GM12878 (cell line): ENCODE data around the gene TTYH1. TPM values are rescaled to one million over a fixed set of nuclear protein-coding genes. Genes with fewer than 3 reads are reported as not detected.
A peak's percentile ranks its signal among the peaks of the same experiment; 100 is the strongest.

Source experiments
- BHLHE40 ChIP-seq, 2 experiments: fragments of 450-650 bp in 1 of 2; IDR thresholded peaks; 2 replicates each; pipeline ENCODE4 v1.6.1; 2011 to 2017; ENCODE audit warnings: low read depth in 2 of 2, borderline replicate concordance in 1 of 2, improper control_type of control experiment in 1 of 2, low read length in 1 of 2, mild to moderate bottlenecking in 1 of 2
- CEBPB ChIP-seq, 2 experiments: fragments of 150-350 bp in 1 of 2; IDR thresholded peaks; 2 replicates each; pipeline ENCODE4 v1.6.1; 2012 to 2014; ENCODE audit warnings: low read depth in 2 of 2, low read length in 2 of 2, borderline replicate concordance in 1 of 2, inconsistent platforms in 1 of 2
- ELK1 ChIP-seq: IDR thresholded peaks from 2 replicates; pipeline ENCODE4 v1.6.1; 2012; ENCODE audit warnings: low read depth, low read length, improper control_type of control experiment
- GABPA ChIP-seq: IDR thresholded peaks from 2 replicates; pipeline ENCODE4 v1.6.1; 2014; ENCODE audit warnings: antibody characterized with exemption, low read depth, mild to moderate bottlenecking, inconsistent platforms
- HDAC2 ChIP-seq: fragments of 200-600 bp; sonication (generic); IDR thresholded peaks from 2 replicates; pipeline ENCODE4 v1.6.1; 2017
- HDAC6 ChIP-seq: fragments of 200-600 bp; sonication (generic); IDR thresholded peaks from one replicate; pipeline ENCODE4 v1.8.0; 2017; ENCODE audit warnings: antibody characterized with exemption; ENCODE audit not compliant: unreplicated experiment
- MYC ChIP-seq: IDR thresholded peaks from 2 replicates; pipeline ENCODE4 v1.6.1; 2011; ENCODE audit warnings: mild to moderate bottlenecking, low read length, moderate library complexity, inconsistent platforms; ENCODE audit not compliant: insufficient read depth, insufficient replicate concordance, insufficient read length, severe bottlenecking
- NR2C1 ChIP-seq: fragments of 450-650 bp; IDR thresholded peaks from 2 replicates; pipeline ENCODE4 v1.6.1; 2017; ENCODE audit warnings: antibody characterized with exemption, mild to moderate bottlenecking, moderate library complexity
- NR2C2 ChIP-seq: IDR thresholded peaks from 2 replicates; pipeline ENCODE4 v1.6.1; 2011; ENCODE audit warnings: borderline replicate concordance, low read depth; ENCODE audit not compliant: control insufficient read depth, insufficient read length
- SIN3A ChIP-seq: IDR thresholded peaks from 2 replicates; pipeline ENCODE4 v1.6.1; 2012; ENCODE audit warnings: low read depth, low read length, improper control_type of control experiment
- SMARCA5 ChIP-seq: fragments of 450-650 bp; IDR thresholded peaks from 2 replicates; pipeline ENCODE4 v1.6.1; 2017; ENCODE audit warnings: mild to moderate bottlenecking
- SRF ChIP-seq, 2 experiments: IDR thresholded peaks; 2 replicates each; pipeline ENCODE4 v1.6.1; 2011; ENCODE audit warnings: low read depth in 2 of 2, low read length in 2 of 2, mild to moderate bottlenecking in 1 of 2, moderate library complexity in 1 of 2
- STAT3 ChIP-seq: IDR thresholded peaks from 2 replicates; pipeline ENCODE4 v1.6.1; 2011; ENCODE audit warnings: low read depth, low read length, improper control_type of control experiment
- SUZ12 ChIP-seq: fragments of 200-600 bp; sonication (generic); IDR thresholded peaks from one replicate; pipeline ENCODE4 v1.6.1; 2018; ENCODE audit warnings: antibody characterized with exemption, mild to moderate bottlenecking; ENCODE audit not compliant: unreplicated experiment
- ZNF207 ChIP-seq: fragments of 450-650 bp; IDR thresholded peaks from 2 replicates; pipeline ENCODE4 v1.6.1; 2014; ENCODE audit warnings: antibody characterized with exemption, mild to moderate bottlenecking, borderline replicate concordance
- polyA plus RNA-seq, 11 experiments: library from polyadenylated mRNA; depleted of rRNA in 4 of 11; unstranded in 6 of 11; stranded (reverse) in 5 of 11; fragments of >200 nt; fragmentation: Nextera tagmentation in 4 of 11; fragmentation: Illumina TruSeq in 1 of 11; extraction: Ambion mirVana in 4 of 11; extraction: Trizol in 1 of 11; gene quantifications; 1 replicate in 1 of 11; 2 replicates in 10 of 11; pipeline versions ENCODE4 v1.2.1 to v1.2.3, GENCODE V29; 2011 to 2016; ENCODE audit warnings: inconsistent platforms in 2 of 11, missing spikeins in 2 of 11, low read depth in 1 of 11
- total RNA-seq, 4 experiments: library from RNA; depleted of rRNA in 3 of 4; stranded (reverse); fragments of >200 nt in 3 of 4; fragmentation: Illumina TruSeq in 1 of 4; extraction: Trizol in 1 of 4; gene quantifications; 2 replicates each; pipeline versions ENCODE4 v1.2.1 to v1.2.3, GENCODE V29; 2013 to 2021
- TF ChIP-seq, protein P1 (sequence below): fragments of 450-650 bp; IDR thresholded peaks from 2 replicates; pipeline ENCODE4 v1.6.1; 2016; ENCODE audit warnings: mild to moderate bottlenecking
- TF ChIP-seq, protein P2 (sequence below): fragments of 450-650 bp; IDR thresholded peaks from 2 replicates; pipeline ENCODE4 v1.6.1; 2017; ENCODE audit warnings: low read depth, mild to moderate bottlenecking, moderate library complexity
- TF ChIP-seq, protein P3 (sequence below): fragments of 450-650 bp; IDR thresholded peaks from 2 replicates; pipeline ENCODE4 v1.6.1; 2016; ENCODE audit warnings: mild to moderate bottlenecking

The TTYH1 gene
- total and polyA plus RNA-seq, 10 of the 15 experiments (the other 5 are each of a cell fraction or from before 2014, with no cell fraction given): 0.01 to 0.36 (median 0.09) TPM; not detected in 3

GRCh38 chr19:54464044-54464629, 48.9 kb downstream of the TTYH1 start (continued):
- TF ChIP-seq ELK1 (peak; percentile 56; the same call in 1 of the 2 replicates), ZNF207 (no peak), HDAC2 (no peak), BHLHE40 (IDR thresholded peaks at IDR 0.05; ENCODE audit: borderline replicate concordance in 1 of 2, low read depth in 2 of 2, low read length in 1 of 2) (peak in 1 of 2 experiments; percentile 3; a peak in 1 of 4 replicates), SIN3A (no peak), SUZ12 (no peak), SMARCA5 (0 out of 2 replicates have a peak, but pooled peaks have one; percentile 90), SRF (IDR thresholded peaks at IDR 0.05; ENCODE audit: low read depth in 2 of 2, low read length in 2 of 2) (0 out of 4 replicates have a peak, but pooled peaks of 1 of the 2 experiments have one; percentile 4), CEBPB (IDR thresholded peaks at IDR 0.05; ENCODE audit: borderline replicate concordance in 1 of 2, low read depth in 2 of 2, low read length in 2 of 2) (no peak), MYC (no peak), STAT3 (no peak), HDAC6 (no peak), NR2C1 (no peak; the same call in 1 of the 2 replicates), NR2C2 (no peak), GABPA (no peak)
- TF ChIP-seq, protein P1, sequence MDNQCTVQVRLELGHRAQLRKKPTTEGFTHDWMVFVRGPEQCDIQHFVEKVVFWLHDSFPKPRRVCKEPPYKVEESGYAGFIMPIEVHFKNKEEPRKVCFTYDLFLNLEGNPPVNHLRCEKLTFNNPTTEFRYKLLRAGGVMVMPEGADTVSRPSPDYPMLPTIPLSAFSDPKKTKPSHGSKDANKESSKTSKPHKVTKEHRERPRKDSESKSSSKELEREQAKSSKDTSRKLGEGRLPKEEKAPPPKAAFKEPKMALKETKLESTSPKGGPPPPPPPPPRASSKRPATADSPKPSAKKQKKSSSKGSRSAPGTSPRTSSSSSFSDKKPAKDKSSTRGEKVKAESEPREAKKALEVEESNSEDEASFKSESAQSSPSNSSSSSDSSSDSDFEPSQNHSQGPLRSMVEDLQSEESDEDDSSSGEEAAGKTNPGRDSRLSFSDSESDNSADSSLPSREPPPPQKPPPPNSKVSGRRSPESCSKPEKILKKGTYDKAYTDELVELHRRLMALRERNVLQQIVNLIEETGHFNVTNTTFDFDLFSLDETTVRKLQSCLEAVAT: no peak
- TF ChIP-seq, protein P2, sequence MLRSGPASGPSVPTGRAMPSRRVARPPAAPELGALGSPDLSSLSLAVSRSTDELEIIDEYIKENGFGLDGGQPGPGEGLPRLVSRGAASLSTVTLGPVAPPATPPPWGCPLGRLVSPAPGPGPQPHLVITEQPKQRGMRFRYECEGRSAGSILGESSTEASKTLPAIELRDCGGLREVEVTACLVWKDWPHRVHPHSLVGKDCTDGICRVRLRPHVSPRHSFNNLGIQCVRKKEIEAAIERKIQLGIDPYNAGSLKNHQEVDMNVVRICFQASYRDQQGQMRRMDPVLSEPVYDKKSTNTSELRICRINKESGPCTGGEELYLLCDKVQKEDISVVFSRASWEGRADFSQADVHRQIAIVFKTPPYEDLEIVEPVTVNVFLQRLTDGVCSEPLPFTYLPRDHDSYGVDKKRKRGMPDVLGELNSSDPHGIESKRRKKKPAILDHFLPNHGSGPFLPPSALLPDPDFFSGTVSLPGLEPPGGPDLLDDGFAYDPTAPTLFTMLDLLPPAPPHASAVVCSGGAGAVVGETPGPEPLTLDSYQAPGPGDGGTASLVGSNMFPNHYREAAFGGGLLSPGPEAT: no peak
- TF ChIP-seq, protein P3, sequence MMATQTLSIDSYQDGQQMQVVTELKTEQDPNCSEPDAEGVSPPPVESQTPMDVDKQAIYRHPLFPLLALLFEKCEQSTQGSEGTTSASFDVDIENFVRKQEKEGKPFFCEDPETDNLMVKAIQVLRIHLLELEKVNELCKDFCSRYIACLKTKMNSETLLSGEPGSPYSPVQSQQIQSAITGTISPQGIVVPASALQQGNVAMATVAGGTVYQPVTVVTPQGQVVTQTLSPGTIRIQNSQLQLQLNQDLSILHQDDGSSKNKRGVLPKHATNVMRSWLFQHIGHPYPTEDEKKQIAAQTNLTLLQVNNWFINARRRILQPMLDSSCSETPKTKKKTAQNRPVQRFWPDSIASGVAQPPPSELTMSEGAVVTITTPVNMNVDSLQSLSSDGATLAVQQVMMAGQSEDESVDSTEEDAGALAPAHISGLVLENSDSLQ: peak; percentile 89
